Colon (tissue), 2 donors: Measurements from ENCODE around the gene GCNT2.
"Not testable (repeated sequence)": the region's sequence is repeated elsewhere in the genome, so short reads cannot be mapped to it uniquely, and the experiment has no call there.

Experiments used
- FAIRE-seq: peaks from 2 replicates; lab custom pipeline; 2012; peaks lifted over from hg19 to GRCh38; lab: Jason Lieb, UNC
- donor health status: control.
- donor health status: control.

The GCNT2 gene

DNA sequence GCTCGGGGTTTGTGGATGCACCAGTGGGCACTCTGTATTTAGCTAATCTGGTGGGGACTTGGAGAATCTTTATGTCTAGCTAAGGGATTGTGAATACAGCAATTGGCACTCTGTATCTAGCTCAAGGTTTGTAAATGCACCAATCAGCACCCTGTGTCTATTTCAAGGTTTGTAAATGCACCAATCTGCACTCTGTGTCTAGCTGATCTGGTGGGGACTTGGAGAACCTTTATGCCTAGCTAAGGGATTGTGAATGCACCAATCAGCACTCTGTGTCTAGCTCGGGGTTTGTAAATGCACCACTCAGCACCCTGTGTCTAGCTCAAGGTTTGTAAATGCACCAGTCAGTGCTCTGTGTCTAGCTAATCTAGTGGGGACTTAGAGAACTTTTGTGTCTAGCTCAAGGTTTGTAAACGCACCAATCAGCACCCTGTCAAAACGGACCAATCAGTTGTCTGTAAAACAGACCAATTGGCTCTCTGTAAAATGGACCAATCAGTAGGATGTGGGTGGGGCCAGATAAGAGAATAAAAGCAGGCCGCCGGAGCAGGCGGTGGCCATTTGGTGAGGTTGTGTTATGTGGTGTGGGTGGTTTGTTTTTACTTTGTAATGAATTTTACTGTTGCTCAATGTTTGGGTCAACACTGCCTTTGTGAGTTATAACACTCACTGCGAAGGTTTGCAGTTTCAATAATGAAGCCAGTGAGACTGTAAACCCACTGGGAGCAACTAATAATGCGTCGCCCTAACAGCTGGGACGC is 139.5 kb downstream of the GCNT2 start:
- FAIRE-seq = not testable (repeated sequence)

DNA sequence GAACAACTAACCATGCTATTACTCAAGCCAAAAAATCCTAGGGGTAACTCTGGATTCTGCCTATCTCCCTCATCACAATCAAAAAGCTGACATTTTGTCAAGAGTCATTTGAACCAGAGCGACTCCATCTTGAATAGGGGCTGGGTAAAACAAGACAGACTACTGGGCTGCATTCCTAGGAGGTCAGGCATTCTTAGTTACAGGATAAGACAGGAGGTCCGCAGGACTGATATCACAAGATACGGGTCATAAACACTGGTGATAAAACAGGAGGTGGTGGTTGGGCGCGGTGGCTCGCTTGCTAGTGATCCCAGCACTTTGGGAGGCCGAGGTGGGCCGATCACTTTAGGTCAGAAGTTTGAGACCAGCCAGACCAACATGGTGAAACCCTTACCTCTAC is 141.1 kb downstream of the GCNT2 start:
- FAIRE-seq = no peak

DNA sequence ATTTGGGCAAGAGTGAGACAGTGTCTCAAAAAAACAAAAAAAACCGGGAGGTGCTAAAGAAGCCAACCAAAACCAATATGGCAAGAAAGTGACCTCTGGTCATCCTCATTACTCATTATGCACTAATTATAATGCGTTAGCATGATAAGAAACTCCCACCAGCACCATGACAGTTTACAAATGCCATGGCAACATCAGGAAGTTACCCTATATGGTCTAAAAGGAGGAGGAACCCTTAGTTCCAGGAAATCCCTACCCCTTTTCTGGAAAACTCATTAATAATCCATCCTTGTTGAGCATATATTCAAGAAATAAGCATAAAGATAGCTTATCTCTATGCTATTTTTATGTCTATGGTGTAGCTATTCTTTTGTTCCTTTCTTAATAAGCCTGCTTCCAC is 141.6 kb downstream of the GCNT2 start:
- FAIRE-seq = no peak

DNA sequence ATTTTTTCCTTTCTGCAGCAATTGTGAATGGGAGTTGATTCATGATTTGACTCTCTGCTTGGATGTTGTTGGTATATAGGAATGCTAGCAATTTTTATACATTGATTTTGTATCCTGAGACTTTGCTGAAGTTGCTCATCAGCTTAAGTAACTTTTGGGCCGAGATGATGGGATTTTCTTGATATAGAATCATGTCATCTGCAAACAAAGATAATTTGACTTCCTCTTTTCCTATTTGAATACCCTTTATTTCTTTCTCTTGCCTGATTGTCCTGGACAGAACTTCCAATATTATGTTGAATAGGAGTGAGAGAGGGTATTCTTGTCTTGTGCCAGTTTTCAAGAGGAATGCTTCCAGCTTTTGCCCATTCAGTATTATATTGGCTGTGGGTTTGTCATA is 144.4 kb downstream of the GCNT2 start:
- not testable (repeated sequence) for FAIRE-seq

DNA sequence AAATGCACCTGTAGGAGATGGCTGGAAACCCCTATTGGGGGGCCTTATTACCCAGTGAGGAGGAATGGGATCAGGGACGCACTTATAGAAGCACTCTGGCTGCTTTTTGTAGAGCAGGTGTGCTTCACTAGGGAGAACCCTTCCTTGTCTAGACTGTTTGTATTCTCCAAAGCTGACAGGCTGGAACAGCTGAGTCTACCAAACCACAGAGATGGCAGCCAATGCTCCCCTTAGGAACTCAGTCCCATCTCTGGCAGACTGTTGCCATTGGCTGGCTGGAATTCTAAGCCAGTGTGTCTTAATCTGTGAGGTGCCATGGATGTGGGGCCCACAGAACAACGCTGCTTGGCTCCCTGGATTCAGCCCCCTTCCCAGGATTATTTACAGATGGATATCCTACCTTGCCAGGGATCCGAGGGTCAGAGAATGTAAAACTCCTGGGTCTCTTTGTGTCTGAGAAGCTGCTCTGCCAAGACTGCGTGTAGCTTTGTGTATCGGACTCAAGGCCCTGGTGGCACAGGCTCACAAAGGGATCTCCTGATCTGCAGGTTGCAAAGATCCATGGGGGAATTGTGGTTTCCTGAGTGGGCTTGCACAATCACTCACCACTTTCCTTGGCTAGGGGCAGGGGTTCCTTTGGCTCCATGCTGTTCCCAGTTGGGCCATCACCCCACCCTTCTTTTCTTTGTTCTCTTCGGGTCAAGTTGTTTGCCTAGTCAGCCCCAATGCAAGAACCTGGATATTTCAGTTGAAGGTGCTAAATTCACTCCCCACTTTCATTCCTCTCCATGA is 147.2 kb downstream of the GCNT2 start:
- FAIRE-seq = no peak

DNA sequence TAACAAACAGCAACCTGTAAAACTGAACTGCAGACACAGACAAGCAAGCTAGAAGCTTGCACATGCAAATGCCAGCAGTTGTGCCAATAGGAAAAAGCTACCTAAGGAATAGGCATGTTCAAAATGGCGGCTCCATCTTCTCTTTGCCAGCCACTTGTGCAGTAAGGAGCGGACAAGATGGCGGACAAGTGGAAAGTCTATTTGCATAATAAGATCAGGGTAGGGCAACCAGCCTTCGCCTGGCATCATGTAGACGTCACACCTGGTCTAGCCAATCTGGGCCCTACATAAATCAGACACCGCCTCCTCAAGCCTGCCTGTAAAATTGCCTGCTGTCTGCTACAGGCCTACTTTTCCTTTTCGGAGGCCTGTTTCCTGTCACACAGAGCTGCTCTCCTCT is 155.3 kb downstream of the GCNT2 start:
- no peak for FAIRE-seq

DNA sequence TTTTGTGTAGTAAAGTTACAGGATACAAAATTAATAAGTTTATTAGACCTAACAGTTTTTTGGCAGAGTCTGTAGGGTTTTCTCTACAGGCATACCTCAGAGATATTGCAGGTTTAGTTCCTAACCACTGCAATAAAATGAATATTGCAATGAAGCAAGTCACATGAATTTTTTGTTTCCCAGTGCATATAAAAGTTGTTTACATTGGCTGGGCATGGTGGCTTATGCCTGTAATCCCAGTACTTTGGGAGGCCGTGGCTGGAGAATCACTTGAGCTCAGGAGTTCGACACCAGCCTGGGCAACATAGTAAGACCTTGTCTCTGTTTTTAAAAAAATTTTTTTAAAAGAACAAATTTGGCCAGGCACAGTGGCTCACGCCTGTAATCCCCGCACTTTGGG is 157.3 kb downstream of the GCNT2 start:
- no peak for FAIRE-seq
